H54 (cell line): Measurements from ENCODE around the gene KCNH2.
"Not testable (repeated sequence)": the region's sequence is repeated elsewhere in the genome, so short reads cannot be mapped to it uniquely, and the experiment has no call there.

Experiments
- DNase-seq: peaks from one replicate; pipeline ENCODE4 v3.0.0; 2011; ENCODE audit warnings: low spot score, mixed read lengths; ENCODE audit not compliant: insufficient read length
- FAIRE-seq: peaks from 3 replicates; lab custom pipeline; 2011; peaks lifted over from hg19 to GRCh38; lab: Jason Lieb, UNC
- POLR2A ChIP-seq: IDR thresholded peaks from 2 replicates; pipeline ENCODE4 v1.6.1; 2011; ENCODE audit warnings: low read depth, mild to moderate bottlenecking, low read length

Gene KCNH2

GRCh38 chr7:150914196-150914595, 63.9 kb downstream of the KCNH2 start:
- no peak for DNase-seq
- FAIRE-seq = no peak
- no peak for TF ChIP-seq POLR2A

- DNase-seq = no peak
- TF ChIP-seq POLR2A = no peak
- no peak for FAIRE-seq
Observed at GRCh38 chr7:150912427-150912826, 65.7 kb downstream of the KCNH2 start.

GRCh38 chr7:150911590-150912267, 66.4 kb downstream of the KCNH2 start:
- no peak for DNase-seq
- TF ChIP-seq POLR2A = no peak
- FAIRE-seq = no peak

GRCh38 chr7:150910996-150911422, 67.1 kb downstream of the KCNH2 start:
- FAIRE-seq (no peak), DNase-seq (no peak)
- no peak for TF ChIP-seq POLR2A

GRCh38 chr7:150910305-150910995, 67.7 kb downstream of the KCNH2 start:
- not testable (repeated sequence) for FAIRE-seq, DNase-seq

- TF ChIP-seq POLR2A = no peak
- DNase-seq (no peak), FAIRE-seq (no peak)
Observed at GRCh38 chr7:150909200-150909995, 68.7 kb downstream of the KCNH2 start.

GRCh38 chr7:150908173-150908572, 69.9 kb downstream of the KCNH2 start:
- no peak for DNase-seq
- no peak for TF ChIP-seq POLR2A
- no peak for FAIRE-seq

- FAIRE-seq (no peak), DNase-seq (no peak)
- no peak for TF ChIP-seq POLR2A
Observed at GRCh38 chr7:150904011-150904909, 73.9 kb downstream of the KCNH2 start.

- DNase-seq = peak; percentile 67
- FAIRE-seq = no peak
- no peak for TF ChIP-seq POLR2A
Observed at GRCh38 chr7:150903606-150904005, 74.5 kb downstream of the KCNH2 start.

- no peak for DNase-seq
- no peak for FAIRE-seq
- TF ChIP-seq POLR2A = no peak
Observed at GRCh38 chr7:150902078-150903033, 75.8 kb downstream of the KCNH2 start.

GRCh38 chr7:150901160-150902035, 76.7 kb downstream of the KCNH2 start:
- FAIRE-seq = no peak
- no peak for TF ChIP-seq POLR2A
- DNase-seq = no peak
